Activated T-cell treated with anti-CD3 and anti-CD28 coated beads, Interleukin-2, amount 50 U/mL, for 48 hours (primary cell): ENCODE data around the gene FOXP1.

Experiments
- DNase-seq, 2 experiments: peaks; one replicate each; pipeline ENCODE4 v3.0.0-alpha.2; 2020

Gene FOXP1

GRCh38 chr3:71503525-71504249, 79.8 kb downstream of the FOXP1 start:
- no peak for DNase-seq

GRCh38 chr3:71502066-71502625, 81.4 kb downstream of the FOXP1 start:
- no peak for DNase-seq

GRCh38 chr3:71500696-71501095, 82.8 kb downstream of the FOXP1 start:
- no peak for DNase-seq

GRCh38 chr3:71499227-71499876, 84.2 kb downstream of the FOXP1 start:
- no peak for DNase-seq

- DNase-seq = no peak
These were observed 85.0 kb downstream of the FOXP1 start for GRCh38 chr3:71498543-71498942.

GRCh38 chr3:71497971-71498444, 85.5 kb downstream of the FOXP1 start:
- no peak for DNase-seq

GRCh38 chr3:71497367-71497897, 86.1 kb downstream of the FOXP1 start:
- no peak for DNase-seq

- DNase-seq = peak in 1 of 2 experiments; percentile 61
These were observed 87.6 kb downstream of the FOXP1 start for GRCh38 chr3:71495708-71496472.

GRCh38 chr3:71494212-71494611, 89.3 kb downstream of the FOXP1 start:
- DNase-seq = no peak

GRCh38 chr3:71492974-71493771, 90.4 kb downstream of the FOXP1 start:
- no peak for DNase-seq

GRCh38 chr3:71492566-71492965, 91.0 kb downstream of the FOXP1 start:
- no peak for DNase-seq

GRCh38 chr3:71491154-71491752, 92.3 kb downstream of the FOXP1 start:
- no peak for DNase-seq

- DNase-seq = no peak
These were observed 92.8 kb downstream of the FOXP1 start for GRCh38 chr3:71490692-71491091.

GRCh38 chr3:71489315-71489761, 94.2 kb downstream of the FOXP1 start:
- peak in 1 of 2 experiments; percentile 48 for DNase-seq

- no peak for DNase-seq
These were observed 94.6 kb downstream of the FOXP1 start for GRCh38 chr3:71488882-71489281.

- no peak for DNase-seq
These were observed 95.1 kb downstream of the FOXP1 start for GRCh38 chr3:71488391-71488809.

- no peak for DNase-seq
These were observed 96.1 kb downstream of the FOXP1 start for GRCh38 chr3:71487418-71487817.

- DNase-seq = no peak
These were observed 96.7 kb downstream of the FOXP1 start for GRCh38 chr3:71486831-71487230.

- DNase-seq = no peak
These were observed 97.6 kb downstream of the FOXP1 start for GRCh38 chr3:71485896-71486295.

GRCh38 chr3:71484452-71484851, 99.1 kb downstream of the FOXP1 start:
- DNase-seq = no peak

GRCh38 chr3:71484047-71484446, 99.5 kb downstream of the FOXP1 start:
- no peak for DNase-seq

GRCh38 chr3:71482771-71483170, 100.8 kb downstream of the FOXP1 start:
- no peak for DNase-seq
